T-helper 2 cell (primary cell): Measurements from ENCODE around the gene ZFAND6.
"Not testable (repeated sequence)": the region's sequence is repeated elsewhere in the genome, so short reads cannot be mapped to it uniquely, and the experiment has no call there.

Source experiments
- DNase-seq, 5 experiments: peaks; one replicate each; pipeline versions ENCODE4 v3.0.0 to v3.0.0-alpha.2; 2012 to 2022
- total RNA-seq, 2 donors: gene quantifications; one replicate each; lab custom pipeline; 2026; lab: John Stamatoyannopoulos, UW

The ZFAND6 gene
- total RNA-seq = 55.8 to 70.5 reads per million in 2 donors

- DNase-seq = peak; percentile 91 to 96 (median 93)
Observed at GRCh38 chr15:80058851-80059785, at the start of gene ZFAND6. TSS of gene ZFAND6 (plus strand) at chr15:80059676. CDS start at chr15:80120345, 60,669 bp downstream.

- no peak for DNase-seq
Observed at GRCh38 chr15:80010131-80010673, 49.3 kb upstream of the ZFAND6 start.

GRCh38 chr15:80011041-80011523, 48.4 kb upstream of the ZFAND6 start:
- peak in 1 of 5 experiments; percentile 8 for DNase-seq

- DNase-seq = no peak
Observed at GRCh38 chr15:80011596-80011995, 47.9 kb upstream of the ZFAND6 start.

- DNase-seq = no peak
Observed at GRCh38 chr15:80012060-80012726, 47.3 kb upstream of the ZFAND6 start.

- not testable (repeated sequence) for DNase-seq
Observed at GRCh38 chr15:80014186-80014585, 45.3 kb upstream of the ZFAND6 start.

GRCh38 chr15:80015156-80015555, 44.3 kb upstream of the ZFAND6 start:
- no peak for DNase-seq

- DNase-seq = not testable (repeated sequence)
Observed at GRCh38 chr15:80016506-80016905, 43.0 kb upstream of the ZFAND6 start.

GRCh38 chr15:80017139-80017538, 42.3 kb upstream of the ZFAND6 start:
- DNase-seq = not testable (repeated sequence)

- no peak for DNase-seq
Observed at GRCh38 chr15:80019168-80019745, 40.2 kb upstream of the ZFAND6 start.

GRCh38 chr15:80020149-80020548, 39.3 kb upstream of the ZFAND6 start:
- not testable (repeated sequence) for DNase-seq

GRCh38 chr15:80020731-80021130, 38.7 kb upstream of the ZFAND6 start:
- no peak for DNase-seq

GRCh38 chr15:80026310-80026709, 33.2 kb upstream of the ZFAND6 start:
- DNase-seq = no peak

GRCh38 chr15:80026754-80027153, 32.7 kb upstream of the ZFAND6 start:
- DNase-seq = peak in 1 of 5 experiments; percentile 16

- DNase-seq = no peak
Observed at GRCh38 chr15:80028937-80029336, 30.5 kb upstream of the ZFAND6 start.

GRCh38 chr15:80031841-80032240, 27.6 kb upstream of the ZFAND6 start:
- DNase-seq = peak in 1 of 5 experiments; percentile 77

GRCh38 chr15:80034629-80035028, 24.8 kb upstream of the ZFAND6 start:
- no peak for DNase-seq

GRCh38 chr15:80036071-80036470, 23.4 kb upstream of the ZFAND6 start:
- no peak for DNase-seq

GRCh38 chr15:80041494-80042253, 17.8 kb upstream of the ZFAND6 start:
- DNase-seq = no peak

- no peak for DNase-seq
Observed at GRCh38 chr15:80042568-80042967, 16.9 kb upstream of the ZFAND6 start.

- not testable (repeated sequence) for DNase-seq
Observed at GRCh38 chr15:80045219-80045618, 14.3 kb upstream of the ZFAND6 start.

GRCh38 chr15:80049046-80049445, 10.4 kb upstream of the ZFAND6 start:
- no peak for DNase-seq
